Uterus (tissue), 4 donors: ENCODE data around the gene SMPD4. TPM values are rescaled to one million over a fixed set of nuclear protein-coding genes. Genes with fewer than 3 reads are reported as not detected.
"Not testable (repeated sequence)": the region's sequence is repeated elsewhere in the genome, so short reads cannot be mapped to it uniquely, and the experiment has no call there.

Experiments
- DNase-seq, 2 donors: peaks; one replicate each; pipeline ENCODE4 v3.0.0-alpha.2; 2019 to 2020
- H3K27ac ChIP-seq, 2 donors: fragments of 200-600 bp; sonication (generic); 1 replicate in 1 of 2; 2 replicates in 1 of 2; pipeline ENCODE4 v1.5.1; 2016 to 2018
- H3K27me3 ChIP-seq, 2 donors: fragments of 200-600 bp; sonication (generic); one replicate each; pipeline ENCODE4 v1.5.1; 2018 to 2019; ENCODE audit warnings: control low read depth in 1 of 2
- H3K36me3 ChIP-seq, 2 donors: fragments of 200-600 bp; sonication (generic); one replicate each; pipeline ENCODE4 v1.5.1; 2019; ENCODE audit warnings: control low read depth in 1 of 2
- H3K4me1 ChIP-seq, 2 donors: fragments of 200-600 bp; sonication (generic); one replicate each; pipeline ENCODE4 v1.5.1; 2018 to 2019; ENCODE audit warnings: control low read depth in 1 of 2
- H3K4me3 ChIP-seq, 2 donors: fragments of 200-600 bp; sonication (generic); 1 replicate in 1 of 2; 2 replicates in 1 of 2; pipeline ENCODE4 v1.5.1; 2018 to 2019; ENCODE audit warnings: mild to moderate bottlenecking in 1 of 2
- H3K9me3 ChIP-seq, 2 donors: fragments of 200-600 bp; sonication (generic); one replicate each; pipeline ENCODE4 v1.5.1; 2019; ENCODE audit warnings: control low read depth in 1 of 2
- POLR2A ChIP-seq, 2 donors: fragments of 450-650 bp; IDR thresholded peaks; one replicate each; pipeline ENCODE4 v1.6.1; 2016; ENCODE audit warnings: antibody characterized with exemption in 2 of 2, mild to moderate bottlenecking in 1 of 2, moderate library complexity in 1 of 2
- intact Hi-C: fragments of 100-400 bp; cut with DNase I; formaldehyde crosslinking; loops from one replicate; pipeline ENCODE4 v1.15.1; 2023; ENCODE audit warnings: low total_unique reads
- total RNA-seq, 4 donors: library from RNA; depleted of rRNA in 3 of 4; stranded (reverse); fragments of >200 nt in 3 of 4; gene quantifications; one replicate each; pipeline versions ENCODE4 v1.1.0 to v1.2.4, GENCODE V29; 2014 to 2023
- TF ChIP-seq, protein P1 (sequence below), 4 experiments: fragments of 200-600 bp in 2 of 4; fragments of 450-650 bp in 2 of 4; sonication (generic) in 2 of 4; IDR thresholded peaks; one replicate each; pipeline ENCODE4 v1.5.1; 2016 to 2019; ENCODE audit warnings: antibody characterized with exemption in 4 of 4, mild to moderate bottlenecking in 2 of 4, moderate library complexity in 1 of 4
- donor health status: DM: yes; HTN: yes; CAD: no.

SMPD4 gene
- total RNA-seq, 4 donors from 2014 or later, result 15.0 to 74.9 (median 35.4) TPM

GRCh38 chr2:130165293-130166016, 15.9 kb downstream of the SMPD4 start:
- TF ChIP-seq, protein P1, sequence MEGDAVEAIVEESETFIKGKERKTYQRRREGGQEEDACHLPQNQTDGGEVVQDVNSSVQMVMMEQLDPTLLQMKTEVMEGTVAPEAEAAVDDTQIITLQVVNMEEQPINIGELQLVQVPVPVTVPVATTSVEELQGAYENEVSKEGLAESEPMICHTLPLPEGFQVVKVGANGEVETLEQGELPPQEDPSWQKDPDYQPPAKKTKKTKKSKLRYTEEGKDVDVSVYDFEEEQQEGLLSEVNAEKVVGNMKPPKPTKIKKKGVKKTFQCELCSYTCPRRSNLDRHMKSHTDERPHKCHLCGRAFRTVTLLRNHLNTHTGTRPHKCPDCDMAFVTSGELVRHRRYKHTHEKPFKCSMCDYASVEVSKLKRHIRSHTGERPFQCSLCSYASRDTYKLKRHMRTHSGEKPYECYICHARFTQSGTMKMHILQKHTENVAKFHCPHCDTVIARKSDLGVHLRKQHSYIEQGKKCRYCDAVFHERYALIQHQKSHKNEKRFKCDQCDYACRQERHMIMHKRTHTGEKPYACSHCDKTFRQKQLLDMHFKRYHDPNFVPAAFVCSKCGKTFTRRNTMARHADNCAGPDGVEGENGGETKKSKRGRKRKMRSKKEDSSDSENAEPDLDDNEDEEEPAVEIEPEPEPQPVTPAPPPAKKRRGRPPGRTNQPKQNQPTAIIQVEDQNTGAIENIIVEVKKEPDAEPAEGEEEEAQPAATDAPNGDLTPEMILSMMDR (IDR thresholded peaks at IDR 0.05), result no peak
- no peak for TF ChIP-seq POLR2A (IDR thresholded peaks at IDR 0.05)

DNA sequence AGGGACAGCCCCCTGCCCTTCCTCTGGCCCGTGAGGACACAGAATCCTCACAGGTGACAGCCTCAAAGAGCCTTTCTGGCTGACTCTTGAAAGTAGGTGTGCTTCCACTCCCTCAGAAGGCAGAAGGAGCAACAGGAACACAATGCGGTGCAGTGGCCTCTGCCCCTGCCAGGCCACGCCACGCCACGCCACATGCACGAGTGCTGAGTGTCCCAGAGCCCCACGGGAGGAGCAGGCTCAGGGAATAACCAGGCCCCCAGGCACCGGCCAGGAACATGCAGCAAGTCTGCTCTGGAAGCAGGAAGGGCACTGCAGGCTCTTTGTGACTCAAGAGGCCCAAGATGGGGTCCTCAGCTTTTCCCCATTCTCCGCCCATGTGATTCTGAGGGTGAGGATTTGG, 18.4 kb downstream of the SMPD4 start:
- H3K27me3 ChIP-seq, result no peaks in the 10 kb centered on the region
- no peak for DNase-seq
- H3K27ac ChIP-seq, result no peak overlapping the region
- H3K4me3 ChIP-seq, result no peak overlapping the region
- H3K4me1 ChIP-seq, result no peaks in the 10 kb centered on the region
- H3K36me3 ChIP-seq, result no peaks in the 10 kb centered on the region
- TF ChIP-seq, protein P1 (IDR thresholded peaks at IDR 0.05), result no peak
- no peak for TF ChIP-seq POLR2A (IDR thresholded peaks at IDR 0.05)
- intact Hi-C loops, result no loop called here
- H3K9me3 ChIP-seq, result no peaks in the 10 kb centered on the region

More at GRCh38 chr2:130165293-130166016, 15.9 kb downstream of the SMPD4 start:
- H3K9me3 ChIP-seq, result no peaks in the 10 kb centered on the region
- H3K27ac ChIP-seq, result no peak overlapping the region
- no peaks in the 10 kb centered on the region for H3K4me1 ChIP-seq
- intact Hi-C loops, result no loop called here
- no peaks in the 10 kb centered on the region for H3K27me3 ChIP-seq
- H3K4me3 ChIP-seq, result no peak overlapping the region
- DNase-seq, result no peak
- H3K36me3 ChIP-seq, result no peaks in the 10 kb centered on the region

- H3K4me1 ChIP-seq, H3K27ac ChIP-seq, intact Hi-C loops, H3K27me3 ChIP-seq, H3K4me3 ChIP-seq, H3K36me3 ChIP-seq, H3K9me3 ChIP-seq, DNase-seq: not testable (repeated sequence)
These were observed 18.9 kb downstream of the SMPD4 start for GRCh38 chr2:130162486-130162885.

GRCh38 chr2:130160838-130161705, 20.3 kb downstream of the SMPD4 start:
- H3K27me3 ChIP-seq, H3K27ac ChIP-seq, H3K36me3 ChIP-seq, intact Hi-C loops, DNase-seq, H3K9me3 ChIP-seq, H3K4me1 ChIP-seq, H3K4me3 ChIP-seq: not testable (repeated sequence)

DNA sequence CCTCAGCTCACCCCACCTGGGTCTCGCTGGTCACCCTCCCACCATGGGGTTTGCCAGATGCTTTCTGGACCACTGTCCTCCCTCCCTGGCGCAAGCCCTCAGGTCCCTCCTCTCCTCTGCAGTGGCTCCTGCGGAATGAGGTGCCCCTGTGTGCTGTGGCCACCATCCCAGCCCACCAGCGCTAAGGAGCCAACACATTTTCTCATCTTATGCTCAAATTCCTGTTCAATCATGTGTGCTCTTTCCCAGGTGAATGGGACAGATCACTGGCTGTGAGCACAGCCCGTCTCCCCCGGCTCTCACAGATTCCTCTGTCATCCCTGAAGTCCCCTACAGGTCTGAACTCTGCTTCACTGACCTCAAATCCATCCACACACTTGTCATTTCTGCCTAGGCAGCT, 21.3 kb downstream of the SMPD4 start:
- no peak for TF ChIP-seq POLR2A (IDR thresholded peaks at IDR 0.05)
- TF ChIP-seq, protein P1 (IDR thresholded peaks at IDR 0.05), result no peak
- Histone ChIP-seq H3K36me3 (no peaks in the 10 kb centered on the region), H3K27ac (no peak overlapping the region), H3K27me3 (no peaks in the 10 kb centered on the region), H3K9me3 (no peaks in the 10 kb centered on the region), H3K4me3 (no peak overlapping the region), H3K4me1 (no peaks in the 10 kb centered on the region)
- no peak for DNase-seq
- intact Hi-C loops, result no loop called here

- H3K36me3 ChIP-seq, H3K4me3 ChIP-seq, DNase-seq, H3K27me3 ChIP-seq, intact Hi-C loops, H3K27ac ChIP-seq, H3K9me3 ChIP-seq, H3K4me1 ChIP-seq: not testable (repeated sequence)
These were observed 22.0 kb downstream of the SMPD4 start for GRCh38 chr2:130159376-130159775.
